K562 (cell line): ENCODE data around the gene ZMYND12. TPM values are rescaled to one million over a fixed set of nuclear protein-coding genes. Genes with fewer than 3 reads are reported as not detected.

Experiments used
- CCNT2 ChIP-seq: IDR thresholded peaks from 2 replicates; pipeline ENCODE4 v1.6.1; 2011; ENCODE audit warnings: borderline replicate concordance, low read depth, mild to moderate bottlenecking, moderate library complexity, mixed read lengths, low read length; ENCODE audit not compliant: insufficient read length; ENCODE audit errors: extremely low read depth
- EGR1 ChIP-seq: fragments of 450-650 bp; conservative IDR thresholded peaks from 2 replicates; pipeline ENCODE4 v1.6.1; 2017; ENCODE audit warnings: mild to moderate bottlenecking
- FIP1L1 ChIP-seq: fragments of 200-400 bp; formaldehyde crosslinking; IDR thresholded peaks from 2 replicates; pipeline ENCODE4 v1.6.1; 2018; ENCODE audit warnings: mild to moderate bottlenecking, low read depth, low read length; ENCODE audit not compliant: poor library complexity, severe bottlenecking
- MTA3 ChIP-seq: fragments of 450-650 bp; formaldehyde crosslinking; IDR thresholded peaks from 2 replicates; pipeline ENCODE4 v1.6.1; 2017; ENCODE audit warnings: mild to moderate bottlenecking, borderline replicate concordance
- NRF1 ChIP-seq, 2 experiments: fragments of 450-650 bp; IDR thresholded peaks in 1 of 2; conservative IDR thresholded peaks in 1 of 2; 2 replicates each; pipeline ENCODE4 v1.6.1; 2014; ENCODE audit warnings: mild to moderate bottlenecking in 2 of 2
- SUPT5H ChIP-seq: fragments of 450-650 bp; IDR thresholded peaks from 2 replicates; pipeline ENCODE4 v1.6.1; 2016
- polyA plus RNA-seq, 8 experiments: library from polyadenylated mRNA; depleted of rRNA in 4 of 8; stranded (reverse) in 5 of 8; unstranded in 3 of 8; fragments of >200 nt; fragmentation: Nextera tagmentation in 2 of 8; fragmentation: Illumina TruSeq in 1 of 8; extraction: Ambion mirVana in 2 of 8; extraction: Trizol in 1 of 8; gene quantifications; 2 replicates each; pipeline versions ENCODE4 v1.2.1 to v1.2.3, GENCODE V29; 2011 to 2014; ENCODE audit warnings: inconsistent platforms in 1 of 8, missing spikeins in 1 of 8
- total RNA-seq, 7 experiments: library from RNA; depleted of rRNA in 6 of 7; stranded (reverse); fragments of >200 nt in 6 of 7; fragmentation: Illumina TruSeq in 2 of 7; extraction: Trizol in 2 of 7; gene quantifications; 2 replicates each; pipeline versions ENCODE4 v1.2.1 to v1.2.3, GENCODE V29; 2011 to 2021; ENCODE audit warnings: low replicate concordance in 1 of 7
- TF ChIP-seq, protein P1 (sequence below): fragments of 450-650 bp; IDR thresholded peaks from 2 replicates; pipeline ENCODE4 v1.6.1; 2016; ENCODE audit warnings: low read depth
- TF ChIP-seq, protein P2 (sequence below), 2 experiments: fragments of 450-650 bp; IDR thresholded peaks; 2 replicates each; pipeline ENCODE4 v1.6.1; 2016
- TF ChIP-seq, protein P3 (sequence below): fragments of 250-450 bp; sonication (Bioruptor Pico); IDR thresholded peaks from 2 replicates; pipeline ENCODE4 v1.8.0; 2022; ENCODE audit warnings: inconsistent platforms
- TF ChIP-seq, protein P4 (sequence below): fragments of 250-450 bp; sonication (Bioruptor Pico); IDR thresholded peaks from 2 replicates; pipeline ENCODE4 v1.5.0; 2022; ENCODE audit warnings: mild to moderate bottlenecking

The ZMYND12 gene
- total and polyA plus RNA-seq, 9 of the 15 experiments (the other 6 are each of a cell fraction or from before 2014, with no cell fraction given): not detected

DNA sequence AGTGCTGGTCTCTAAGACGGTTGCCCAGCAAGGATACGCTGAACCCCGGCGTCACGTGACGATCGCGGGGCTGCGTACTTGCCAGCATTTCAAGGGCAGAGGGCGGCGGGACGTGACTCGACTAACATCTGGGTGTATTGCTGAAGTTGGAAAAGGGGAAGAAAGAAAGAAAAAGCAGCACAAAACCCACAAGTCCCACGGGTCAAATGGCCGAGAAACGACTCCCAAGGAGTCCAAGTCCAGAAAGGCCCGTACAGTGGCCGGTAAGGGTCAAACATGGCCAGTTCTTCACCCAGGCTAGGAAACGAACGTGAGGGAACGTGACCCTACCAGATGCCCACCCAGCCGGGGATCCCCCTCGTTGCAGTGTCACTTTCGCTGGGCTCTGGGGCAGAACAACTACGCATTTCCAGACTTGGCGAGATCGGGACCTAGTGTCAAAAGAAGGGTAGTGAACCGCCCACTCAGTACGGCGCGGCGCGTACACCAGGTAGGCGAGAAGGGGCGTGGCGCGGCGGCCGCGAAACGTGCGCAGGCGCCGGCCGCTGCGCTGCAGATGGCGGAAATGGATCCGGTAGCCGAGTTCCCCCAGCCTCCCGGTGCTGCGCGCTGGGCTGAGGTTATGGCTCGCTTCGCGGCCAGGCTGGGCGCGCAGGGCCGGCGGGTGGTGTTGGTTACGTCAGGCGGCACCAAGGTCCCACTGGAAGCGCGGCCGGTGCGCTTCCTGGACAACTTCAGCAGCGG is at the start of gene ZMYND12, which contains the start of gene PPCS (continued):
- TF ChIP-seq, protein P1, sequence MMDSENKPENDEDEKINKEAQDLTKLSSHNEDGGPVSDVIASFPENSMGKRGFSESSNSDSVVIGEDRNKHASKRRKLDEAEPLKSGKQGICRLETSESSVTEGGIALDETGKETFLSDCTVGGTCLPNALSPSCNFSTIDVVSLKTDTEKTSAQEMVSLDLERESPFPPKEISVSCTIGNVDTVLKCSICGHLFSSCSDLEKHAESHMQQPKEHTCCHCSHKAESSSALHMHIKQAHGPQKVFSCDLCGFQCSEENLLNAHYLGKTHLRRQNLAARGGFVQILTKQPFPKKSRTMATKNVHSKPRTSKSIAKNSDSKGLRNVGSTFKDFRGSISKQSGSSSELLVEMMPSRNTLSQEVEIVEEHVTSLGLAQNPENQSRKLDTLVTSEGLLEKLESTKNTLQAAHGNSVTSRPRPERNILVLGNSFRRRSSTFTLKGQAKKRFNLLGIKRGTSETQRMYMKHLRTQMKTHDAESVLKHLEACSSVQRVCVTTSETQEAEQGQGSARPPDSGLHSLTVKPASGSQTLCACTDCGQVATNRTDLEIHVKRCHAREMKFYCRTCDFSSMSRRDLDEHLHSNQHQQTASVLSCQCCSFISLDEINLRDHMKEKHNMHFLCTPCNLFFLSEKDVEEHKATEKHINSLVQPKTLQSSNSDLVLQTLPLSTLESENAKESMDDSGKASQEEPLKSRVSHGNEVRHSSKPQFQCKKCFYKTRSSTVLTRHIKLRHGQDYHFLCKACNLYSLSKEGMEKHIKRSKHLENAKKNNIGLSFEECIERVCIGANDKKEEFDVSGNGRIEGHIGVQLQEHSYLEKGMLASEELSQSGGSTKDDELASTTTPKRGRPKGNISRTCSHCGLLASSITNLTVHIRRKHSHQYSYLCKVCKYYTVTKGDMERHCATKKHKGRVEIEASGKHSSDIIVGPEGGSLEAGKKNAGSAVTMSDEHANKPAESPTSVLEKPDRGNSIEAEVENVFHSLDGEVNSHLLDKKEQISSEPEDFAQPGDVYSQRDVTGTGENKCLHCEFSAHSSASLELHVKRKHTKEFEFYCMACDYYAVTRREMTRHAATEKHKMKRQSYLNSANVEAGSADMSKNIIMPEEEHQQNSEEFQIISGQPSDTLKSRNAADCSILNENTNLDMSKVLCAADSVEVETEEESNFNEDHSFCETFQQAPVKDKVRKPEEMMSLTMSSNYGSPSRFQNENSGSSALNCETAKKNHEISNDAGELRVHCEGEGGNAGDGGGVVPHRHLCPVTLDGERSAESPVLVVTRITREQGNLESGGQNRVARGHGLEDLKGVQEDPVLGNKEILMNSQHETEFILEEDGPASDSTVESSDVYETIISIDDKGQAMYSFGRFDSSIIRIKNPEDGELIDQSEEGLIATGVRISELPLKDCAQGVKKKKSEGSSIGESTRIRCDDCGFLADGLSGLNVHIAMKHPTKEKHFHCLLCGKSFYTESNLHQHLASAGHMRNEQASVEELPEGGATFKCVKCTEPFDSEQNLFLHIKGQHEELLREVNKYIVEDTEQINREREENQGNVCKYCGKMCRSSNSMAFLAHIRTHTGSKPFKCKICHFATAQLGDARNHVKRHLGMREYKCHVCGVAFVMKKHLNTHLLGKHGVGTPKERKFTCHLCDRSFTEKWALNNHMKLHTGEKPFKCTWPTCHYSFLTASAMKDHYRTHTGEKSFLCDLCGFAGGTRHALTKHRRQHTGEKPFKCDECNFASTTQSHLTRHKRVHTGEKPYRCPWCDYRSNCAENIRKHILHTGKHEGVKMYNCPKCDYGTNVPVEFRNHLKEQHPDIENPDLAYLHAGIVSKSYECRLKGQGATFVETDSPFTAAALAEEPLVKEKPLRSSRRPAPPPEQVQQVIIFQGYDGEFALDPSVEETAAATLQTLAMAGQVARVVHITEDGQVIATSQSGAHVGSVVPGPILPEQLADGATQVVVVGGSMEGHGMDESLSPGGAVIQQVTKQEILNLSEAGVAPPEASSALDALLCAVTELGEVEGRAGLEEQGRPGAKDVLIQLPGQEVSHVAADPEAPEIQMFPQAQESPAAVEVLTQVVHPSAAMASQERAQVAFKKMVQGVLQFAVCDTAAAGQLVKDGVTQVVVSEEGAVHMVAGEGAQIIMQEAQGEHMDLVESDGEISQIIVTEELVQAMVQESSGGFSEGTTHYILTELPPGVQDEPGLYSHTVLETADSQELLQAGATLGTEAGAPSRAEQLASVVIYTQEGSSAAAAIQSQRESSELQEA: peak; percentile 93
- TF ChIP-seq, protein P2, sequence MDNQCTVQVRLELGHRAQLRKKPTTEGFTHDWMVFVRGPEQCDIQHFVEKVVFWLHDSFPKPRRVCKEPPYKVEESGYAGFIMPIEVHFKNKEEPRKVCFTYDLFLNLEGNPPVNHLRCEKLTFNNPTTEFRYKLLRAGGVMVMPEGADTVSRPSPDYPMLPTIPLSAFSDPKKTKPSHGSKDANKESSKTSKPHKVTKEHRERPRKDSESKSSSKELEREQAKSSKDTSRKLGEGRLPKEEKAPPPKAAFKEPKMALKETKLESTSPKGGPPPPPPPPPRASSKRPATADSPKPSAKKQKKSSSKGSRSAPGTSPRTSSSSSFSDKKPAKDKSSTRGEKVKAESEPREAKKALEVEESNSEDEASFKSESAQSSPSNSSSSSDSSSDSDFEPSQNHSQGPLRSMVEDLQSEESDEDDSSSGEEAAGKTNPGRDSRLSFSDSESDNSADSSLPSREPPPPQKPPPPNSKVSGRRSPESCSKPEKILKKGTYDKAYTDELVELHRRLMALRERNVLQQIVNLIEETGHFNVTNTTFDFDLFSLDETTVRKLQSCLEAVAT (IDR thresholded peaks at IDR 0.05): no peak
- TF ChIP-seq, protein P3, sequence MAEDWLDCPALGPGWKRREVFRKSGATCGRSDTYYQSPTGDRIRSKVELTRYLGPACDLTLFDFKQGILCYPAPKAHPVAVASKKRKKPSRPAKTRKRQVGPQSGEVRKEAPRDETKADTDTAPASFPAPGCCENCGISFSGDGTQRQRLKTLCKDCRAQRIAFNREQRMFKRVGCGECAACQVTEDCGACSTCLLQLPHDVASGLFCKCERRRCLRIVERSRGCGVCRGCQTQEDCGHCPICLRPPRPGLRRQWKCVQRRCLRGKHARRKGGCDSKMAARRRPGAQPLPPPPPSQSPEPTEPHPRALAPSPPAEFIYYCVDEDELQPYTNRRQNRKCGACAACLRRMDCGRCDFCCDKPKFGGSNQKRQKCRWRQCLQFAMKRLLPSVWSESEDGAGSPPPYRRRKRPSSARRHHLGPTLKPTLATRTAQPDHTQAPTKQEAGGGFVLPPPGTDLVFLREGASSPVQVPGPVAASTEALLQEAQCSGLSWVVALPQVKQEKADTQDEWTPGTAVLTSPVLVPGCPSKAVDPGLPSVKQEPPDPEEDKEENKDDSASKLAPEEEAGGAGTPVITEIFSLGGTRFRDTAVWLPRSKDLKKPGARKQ (CRISPR knock-in tag): peak; percentile 62; the same call in 1 of the 2 replicates
- TF ChIP-seq NRF1 (conservative IDR thresholded peaks at IDR 0.05 in 1 of 2, IDR thresholded peaks at IDR 0.05 in 1 of 2) (peak; percentile 96 to 97), FIP1L1 (peak; percentile 43), EGR1 (peak; percentile 95), MTA3 (peak; percentile 94), CCNT2 (peak; percentile 49), SUPT5H (peak; percentile 87)
- TF ChIP-seq, protein P4, sequence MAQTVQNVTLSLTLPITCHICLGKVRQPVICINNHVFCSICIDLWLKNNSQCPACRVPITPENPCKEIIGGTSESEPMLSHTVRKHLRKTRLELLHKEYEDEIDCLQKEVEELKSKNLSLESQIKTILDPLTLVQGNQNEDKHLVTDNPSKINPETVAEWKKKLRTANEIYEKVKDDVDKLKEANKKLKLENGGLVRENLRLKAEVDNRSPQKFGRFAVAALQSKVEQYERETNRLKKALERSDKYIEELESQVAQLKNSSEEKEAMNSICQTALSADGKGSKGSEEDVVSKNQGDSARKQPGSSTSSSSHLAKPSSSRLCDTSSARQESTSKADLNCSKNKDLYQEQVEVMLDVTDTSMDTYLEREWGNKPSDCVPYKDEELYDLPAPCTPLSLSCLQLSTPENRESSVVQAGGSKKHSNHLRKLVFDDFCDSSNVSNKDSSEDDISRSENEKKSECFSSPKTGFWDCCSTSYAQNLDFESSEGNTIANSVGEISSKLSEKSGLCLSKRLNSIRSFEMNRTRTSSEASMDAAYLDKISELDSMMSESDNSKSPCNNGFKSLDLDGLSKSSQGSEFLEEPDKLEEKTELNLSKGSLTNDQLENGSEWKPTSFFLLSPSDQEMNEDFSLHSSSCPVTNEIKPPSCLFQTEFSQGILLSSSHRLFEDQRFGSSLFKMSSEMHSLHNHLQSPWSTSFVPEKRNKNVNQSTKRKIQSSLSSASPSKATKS (CRISPR knock-in tag): no peak
